GM18505 (cell line): ENCODE results near the gene MUC20.
"Not testable (repeated sequence)": the region's sequence is repeated elsewhere in the genome, so short reads cannot be mapped to it uniquely, and the experiment has no call there.

ENCODE experiments used
- ATAC-seq: cut with Tn5 transposase; IDR thresholded peaks from one replicate; pipeline ENCODE4 v1.9.1; 2021; ENCODE audit not compliant: unreplicated experiment

MUC20 gene

GRCh38 chr3:195720831-195721506 is at the start of gene MUC20:
MUC20 (plus strand) TSS chr3:195720978; CDS start chr3:195721008, 30 bp downstream.
- not testable (repeated sequence) for ATAC-seq

GRCh38 chr3:195671283-195671682 is 49.5 kb upstream of the MUC20 start:
- not testable (repeated sequence) for ATAC-seq

DNA sequence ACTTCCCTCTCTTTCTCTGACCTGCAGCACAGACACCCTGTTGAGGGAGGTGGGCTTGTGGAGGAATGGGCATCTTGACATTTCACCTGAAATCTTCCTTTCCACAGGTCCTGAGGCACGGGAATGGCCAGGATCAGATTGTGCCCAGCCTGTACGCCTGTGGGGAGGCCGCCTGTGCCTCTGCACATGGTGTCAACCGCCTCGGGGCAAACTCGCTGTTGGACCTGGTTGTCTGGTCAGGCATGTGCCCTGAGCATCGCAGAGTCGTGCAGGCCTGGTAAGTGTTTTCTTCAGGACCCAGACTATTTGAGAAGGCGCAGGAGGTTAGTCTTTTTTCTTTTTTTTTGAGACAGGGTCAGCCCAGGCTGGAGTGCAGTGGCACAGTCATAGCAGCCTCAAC is 47.1 kb upstream of the MUC20 start:
- ATAC-seq, result not testable (repeated sequence)

DNA sequence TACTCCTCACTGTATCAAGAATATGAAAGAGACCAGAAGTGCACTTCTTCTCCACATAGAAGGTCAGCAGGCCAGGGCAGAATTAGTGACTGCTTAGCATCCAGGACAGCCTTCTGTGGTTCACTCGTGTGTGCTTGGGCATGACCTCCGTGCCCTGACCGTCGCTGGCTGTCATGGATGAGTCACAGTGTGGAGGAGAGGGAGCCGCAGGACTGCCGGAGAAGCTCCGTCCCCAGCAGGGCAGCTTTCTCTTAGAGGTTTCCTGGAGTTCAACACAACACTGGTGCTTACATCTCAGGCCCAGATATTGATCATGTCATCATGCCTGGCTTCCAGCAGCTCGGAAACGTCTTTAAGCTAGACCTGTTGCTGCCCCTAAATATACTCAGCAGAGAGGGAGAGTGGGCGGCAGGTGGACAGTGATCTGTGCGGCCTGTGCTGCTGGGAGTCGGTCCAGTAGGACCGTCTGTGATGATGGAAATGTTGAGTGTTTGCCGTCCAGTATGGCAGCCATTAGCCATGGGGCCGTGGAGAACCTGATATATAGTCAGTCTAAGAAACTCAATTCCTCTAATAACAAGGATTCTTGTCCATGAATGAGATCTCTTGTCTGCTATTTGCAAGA is 42.3 kb upstream of the MUC20 start:
- not testable (repeated sequence) for ATAC-seq

GRCh38 chr3:195680690-195681089 is 40.1 kb upstream of the MUC20 start:
- not testable (repeated sequence) for ATAC-seq

DNA sequence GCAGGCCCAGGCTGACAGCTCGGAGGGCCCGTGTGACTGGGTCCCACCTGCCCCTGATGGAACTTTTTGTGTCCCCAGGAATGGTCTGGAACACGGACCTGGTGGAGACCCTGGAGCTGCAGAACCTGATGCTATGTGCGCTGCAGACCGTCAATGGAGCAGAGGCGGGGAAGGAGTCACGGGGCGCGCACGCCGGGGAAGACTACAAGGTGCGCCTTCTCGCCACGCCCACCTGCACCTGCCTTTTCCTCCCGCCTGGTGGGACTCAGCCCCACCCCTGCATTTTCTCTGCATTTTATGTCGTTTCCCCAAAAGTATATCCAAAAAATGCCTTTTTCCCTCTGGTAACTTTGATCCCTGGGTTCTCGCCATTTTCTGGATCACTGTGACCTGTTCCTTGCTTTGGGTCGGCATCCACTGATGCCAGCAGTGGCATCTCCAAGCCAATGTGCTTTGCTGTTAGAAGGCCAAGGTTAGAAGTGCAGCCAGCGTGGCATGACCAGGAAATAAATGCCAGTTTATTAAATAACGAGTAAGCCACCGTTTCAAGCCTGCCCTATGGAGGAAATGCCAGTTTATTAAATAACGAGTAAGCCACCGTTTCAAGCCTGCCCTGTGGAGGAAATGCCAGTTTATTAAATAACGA is 39.2 kb upstream of the MUC20 start:
- ATAC-seq, result not testable (repeated sequence)

DNA sequence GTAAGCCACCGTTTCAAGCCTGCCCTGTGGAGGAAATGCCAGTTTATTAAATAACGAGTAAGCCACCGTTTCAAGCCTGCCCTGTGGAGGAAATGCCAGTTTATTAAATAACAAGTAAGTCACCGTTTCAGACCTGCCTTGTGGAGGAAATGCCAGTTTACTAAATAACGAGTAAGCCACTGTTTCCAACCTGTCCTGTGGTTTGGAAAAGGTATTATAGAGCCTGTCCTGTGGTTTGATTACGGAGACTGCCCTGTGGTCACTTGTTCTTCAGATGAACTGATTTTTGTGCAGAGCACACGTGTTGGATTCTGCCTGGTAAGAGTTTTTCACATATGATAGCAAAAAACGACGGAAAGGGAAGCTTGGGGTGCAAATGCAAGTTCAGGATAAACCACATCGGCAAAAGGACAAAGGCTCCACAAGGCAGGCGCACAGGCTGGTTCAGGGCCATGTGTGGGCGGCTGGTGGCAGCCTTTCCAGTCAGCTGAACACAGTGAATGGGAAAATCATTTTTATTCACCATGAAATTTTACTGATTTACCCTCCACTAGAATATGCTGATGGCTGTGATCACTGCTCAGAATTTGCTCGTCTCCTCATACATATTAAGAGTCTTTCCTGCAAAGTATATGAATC is 38.6 kb upstream of the MUC20 start:
- ATAC-seq, result not testable (repeated sequence)

DNA sequence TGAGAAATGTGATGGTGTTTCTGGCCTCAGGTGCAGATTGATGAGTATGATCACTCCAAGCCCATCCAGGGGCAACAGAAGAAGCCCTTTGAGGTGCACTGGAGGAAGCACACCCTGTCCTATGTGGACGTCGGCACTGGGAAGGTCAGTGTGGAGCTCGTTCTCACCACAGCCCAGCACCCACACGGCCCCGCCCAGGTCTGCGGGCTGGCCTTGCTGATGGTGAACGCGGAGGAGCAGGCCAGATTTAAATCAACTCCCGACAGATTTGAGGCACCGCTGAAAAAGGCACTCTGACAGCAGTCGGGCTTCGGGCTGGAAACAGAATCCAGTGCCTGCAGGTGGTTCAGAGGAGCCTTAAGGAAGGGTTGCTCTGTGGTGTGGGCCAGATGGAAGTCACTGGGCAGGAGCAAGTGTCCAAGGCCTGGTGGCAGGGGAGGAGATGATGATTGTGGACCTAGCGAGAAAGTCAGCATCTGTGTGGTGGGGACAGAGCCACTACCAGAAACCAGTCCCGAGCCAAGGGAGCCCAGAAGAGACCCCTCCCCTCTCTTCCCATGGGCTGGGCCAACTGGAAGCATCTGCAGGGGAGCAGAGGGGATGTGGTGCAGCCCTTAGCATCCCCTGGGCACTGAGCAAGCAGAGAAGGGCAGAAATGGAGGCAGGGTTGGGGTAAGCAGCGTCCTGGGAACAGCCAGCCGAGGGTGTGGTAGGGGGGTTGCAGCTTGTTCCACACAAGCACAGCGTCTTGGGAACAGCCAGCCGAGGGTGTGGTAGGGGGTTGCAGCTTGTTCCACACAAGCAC is 36.9 kb upstream of the MUC20 start:
- ATAC-seq, result not testable (repeated sequence)

DNA sequence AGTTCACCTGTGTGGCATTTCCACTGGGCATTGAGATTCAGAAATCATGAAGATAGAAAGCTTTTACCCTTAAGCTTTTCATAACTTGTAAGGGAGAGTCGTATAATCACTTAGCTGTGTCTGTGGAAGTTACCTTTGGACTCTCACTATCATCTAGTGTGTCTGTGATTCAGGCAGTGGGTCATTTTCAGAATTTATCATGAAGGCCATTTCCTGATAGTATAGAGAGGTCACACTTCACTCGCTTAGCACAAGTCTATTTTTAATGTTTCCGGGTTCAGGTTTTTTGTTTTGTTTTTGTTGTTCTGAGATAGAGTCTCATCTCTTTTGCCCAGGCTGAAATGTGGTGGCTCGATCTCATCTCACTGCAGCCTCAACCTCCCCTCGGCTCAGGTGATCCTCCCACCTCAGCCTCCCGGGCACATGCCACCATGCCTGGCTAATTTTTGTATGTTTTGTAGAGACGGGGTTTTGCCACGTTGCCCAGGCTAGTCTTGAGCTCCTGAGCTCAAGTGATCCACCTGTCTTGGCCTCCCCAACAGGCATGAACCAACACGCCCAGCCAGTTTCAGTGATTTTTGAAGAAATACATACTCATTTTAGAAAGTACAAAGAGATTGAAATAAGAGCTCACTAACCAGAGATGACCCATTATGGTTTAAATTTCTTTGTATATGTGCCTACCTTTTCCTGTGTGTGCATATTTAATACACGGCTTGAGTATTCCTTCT is 36.1 kb upstream of the MUC20 start:
- not testable (repeated sequence) for ATAC-seq

DNA sequence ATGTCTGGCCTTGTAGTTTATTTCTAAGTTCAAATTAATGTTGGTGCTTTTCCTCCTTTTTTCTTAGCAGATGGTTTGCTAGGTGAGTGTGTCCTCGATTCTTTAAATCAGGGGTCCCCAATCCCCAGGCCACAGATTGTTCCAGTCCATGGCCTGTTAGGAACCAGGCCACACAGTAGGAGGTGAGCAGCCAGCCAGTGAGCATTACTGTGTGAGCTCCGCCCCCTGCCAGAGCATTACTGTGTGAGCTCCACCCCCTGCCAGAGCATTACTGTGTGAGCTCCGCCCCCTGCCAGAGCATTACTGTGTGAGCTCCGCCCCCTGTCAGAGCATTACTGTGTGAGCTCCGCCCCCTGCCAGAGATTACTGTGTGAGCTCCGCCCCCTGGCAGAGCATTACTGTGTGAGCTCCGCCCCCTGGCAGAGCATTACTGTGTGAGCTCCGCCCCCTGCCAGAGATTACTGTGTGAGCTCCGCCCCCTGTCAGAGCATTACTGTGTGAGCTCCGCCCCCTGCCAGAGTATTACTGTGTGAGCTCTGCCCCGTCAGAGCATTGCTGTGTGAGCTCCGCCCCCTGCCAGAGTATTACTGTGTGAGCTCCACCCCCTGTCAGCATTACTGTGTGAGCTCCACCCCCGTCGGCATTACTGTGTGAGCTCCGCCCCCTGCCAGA is 34.1 kb upstream of the MUC20 start:
- not testable (repeated sequence) for ATAC-seq

DNA sequence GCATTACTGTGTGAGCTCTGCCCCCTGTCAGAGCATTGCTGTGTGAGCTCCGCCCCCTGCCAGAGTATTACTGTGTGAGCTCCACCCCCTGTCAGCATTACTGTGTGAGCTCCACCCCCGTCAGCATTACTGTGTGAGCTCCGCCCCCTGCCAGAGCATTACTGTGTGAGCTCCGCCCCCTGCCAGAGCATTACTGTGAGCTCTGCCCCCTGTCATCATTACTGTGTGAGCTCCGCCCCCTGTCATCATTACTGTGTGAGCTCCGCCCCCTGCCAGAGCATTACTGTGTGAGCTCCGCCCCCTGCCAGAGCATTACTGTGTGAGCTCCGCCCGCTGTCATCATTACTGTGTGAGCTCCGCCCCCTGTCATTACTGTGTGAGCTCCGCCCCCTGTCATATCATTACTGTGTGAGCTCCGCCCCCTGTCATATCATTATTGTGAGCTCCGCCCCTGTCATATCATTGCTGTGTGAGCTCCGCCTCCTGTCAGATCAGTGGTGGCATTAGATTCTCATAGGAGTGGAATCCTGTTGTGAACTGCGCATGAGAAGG is 33.5 kb upstream of the MUC20 start:
- ATAC-seq, result not testable (repeated sequence)

GRCh38 chr3:195688471-195689183 is 32.2 kb upstream of the MUC20 start:
- ATAC-seq, result not testable (repeated sequence)

- ATAC-seq, result not testable (repeated sequence)
Observed at GRCh38 chr3:195689184-195690070, 31.4 kb upstream of the MUC20 start.
